Progenitor cell of endocrine pancreas (in vitro differentiated cells): ENCODE results near the gene SIDT1. TPM values are rescaled to one million over a fixed set of nuclear protein-coding genes. Genes with fewer than 3 reads are reported as not detected.

Experiments used
- DNase-seq: peaks from one replicate; pipeline ENCODE4 v3.0.0; 2021; ENCODE audit warnings: low spot score; ENCODE audit not compliant: unreplicated experiment
- H3K27ac Mint-ChIP-seq: 2 replicates; pipeline ENCODE4 v1.8.0; 2021; ENCODE audit warnings: mild to moderate bottlenecking, moderate library complexity, mixed read lengths
- H3K27me3 Mint-ChIP-seq: 2 replicates; pipeline ENCODE4 v1.8.0; 2021; ENCODE audit warnings: mixed read lengths
- H3K36me3 Mint-ChIP-seq: 2 replicates; pipeline ENCODE4 v1.8.0; 2022; ENCODE audit warnings: mixed read lengths; ENCODE audit not compliant: insufficient read depth
- H3K4me1 Mint-ChIP-seq: 2 replicates; pipeline ENCODE4 v1.8.0; 2021; ENCODE audit warnings: low read depth, mixed read lengths
- H3K4me3 Mint-ChIP-seq: 2 replicates; pipeline ENCODE4 v1.8.0; 2021; ENCODE audit warnings: low read depth, mild to moderate bottlenecking, moderate library complexity, mixed read lengths
- H3K9me3 Mint-ChIP-seq: 2 replicates; pipeline ENCODE4 v1.8.0; 2021; ENCODE audit warnings: low read depth, mixed read lengths
- CTCF ChIP-seq: fragments of 200-600 bp; sonication (generic); IDR thresholded peaks from one replicate; pipeline ENCODE4 v1.5.0; 2021; ENCODE audit warnings: antibody characterized with exemption, mild to moderate bottlenecking; ENCODE audit not compliant: unreplicated experiment
- total RNA-seq: library from RNA; stranded (reverse); gene quantifications from 2 replicates; pipeline ENCODE4 v1.2.1, GENCODE V29; 2021

Gene SIDT1
- total RNA-seq, 1 donor from 2014 or later, result not detected

GRCh38 chr3:113620091-113620490, 87.7 kb downstream of the SIDT1 start:
- no peaks in the 10 kb centered on the region for H3K9me3 Mint-ChIP-seq
- no peak for TF ChIP-seq CTCF
- no peaks in the 10 kb centered on the region for H3K4me1 Mint-ChIP-seq
- DNase-seq, result no peak
- H3K27ac Mint-ChIP-seq, result no peak overlapping the region
- no peaks in the 10 kb centered on the region for H3K36me3 Mint-ChIP-seq
- peaks cover 24% of the 10 kb centered on the region for H3K27me3 Mint-ChIP-seq
- no peak overlapping the region for H3K4me3 Mint-ChIP-seq

GRCh38 chr3:113623324-113623723, 91.0 kb downstream of the SIDT1 start:
- Mint-ChIP-seq H3K27me3 (peaks cover 40% of the 10 kb centered on the region), H3K9me3 (no peaks in the 10 kb centered on the region), H3K4me3 (no peak overlapping the region), H3K27ac (no peak overlapping the region), H3K4me1 (no peaks in the 10 kb centered on the region), H3K36me3 (no peaks in the 10 kb centered on the region)
- no peak for DNase-seq
- TF ChIP-seq CTCF, result peak; percentile 28

- Mint-ChIP-seq H3K27me3 (peaks cover 40% of the 10 kb centered on the region), H3K36me3 (no peaks in the 10 kb centered on the region), H3K4me3 (no peak overlapping the region), H3K4me1 (no peaks in the 10 kb centered on the region), H3K9me3 (no peaks in the 10 kb centered on the region), H3K27ac (no peak overlapping the region)
- no peak for TF ChIP-seq CTCF
- DNase-seq, result no peak
These were observed 91.5 kb downstream of the SIDT1 start for GRCh38 chr3:113623811-113624210.

- no peak for DNase-seq
- Mint-ChIP-seq H3K27ac (no peak overlapping the region), H3K27me3 (peaks cover 40% of the 10 kb centered on the region), H3K36me3 (no peaks in the 10 kb centered on the region), H3K4me1 (no peaks in the 10 kb centered on the region), H3K9me3 (no peaks in the 10 kb centered on the region), H3K4me3 (no peak overlapping the region)
- TF ChIP-seq CTCF, result no peak
These were observed 93.5 kb downstream of the SIDT1 start for GRCh38 chr3:113625834-113626233.

GRCh38 chr3:113626503-113627371, 94.4 kb downstream of the SIDT1 start:
- no peaks in the 10 kb centered on the region for H3K9me3 Mint-ChIP-seq
- peaks cover 36% of the 10 kb centered on the region for H3K27me3 Mint-ChIP-seq
- no peaks in the 10 kb centered on the region for H3K4me1 Mint-ChIP-seq
- peak; percentile 11 for DNase-seq
- H3K36me3 Mint-ChIP-seq, result no peaks in the 10 kb centered on the region
- no peak overlapping the region for H3K27ac Mint-ChIP-seq
- TF ChIP-seq CTCF, result peak; percentile 93
- H3K4me3 Mint-ChIP-seq, result no peak overlapping the region
